ENCODE results near the gene DNAJB8. TPM values are rescaled to one million over a fixed set of nuclear protein-coding genes. Genes with fewer than 3 reads are reported as not detected.
A peak's percentile ranks its signal among the peaks of the same experiment; 100 is the strongest.

DNAJB8 gene
- total and polyA plus RNA-seq, 9 of the 15 experiments (the other 6 are each of a cell fraction or from before 2014, with no cell fraction given): not detected

- TF ChIP-seq IRF2 (CRISPR knock-in tag; IDR thresholded peaks at IDR 0.05) (no peak), SAP30 (IDR thresholded peaks at IDR 0.05; ENCODE audit: borderline replicate concordance, insufficient read depth, low read depth, low read length, poor library complexity, severe bottlenecking) (no peak), JUNB (CRISPR knock-in tag; conservative IDR thresholded peaks at IDR 0.05) (no peak)
These were observed 34.3 kb downstream of the DNAJB8 start (continued) for GRCh38 chr3:128432301-128432970.

- no peak overlapping the region for H3K27ac ChIP-seq (ENCODE audit: extremely low read depth, low read depth, low read length)
- intact Hi-C loops (cut with micrococcal nuclease) (loop anchor here (10.0 kb wide), 2 partner anchors 153 to 257 kb away; no protein-coding TSS in a partner anchor), in situ Hi-C loops (cut with MboI) (no loop called here)
- no peak overlapping the region; the same call in 1 of the 2 replicates for H3K4me2 ChIP-seq (ENCODE audit: insufficient read depth, low read length)
- no peaks in the 10 kb centered on the region for H3K9me1 ChIP-seq (ENCODE audit: control insufficient read depth, insufficient read depth, low read length)
- H4K20me1 ChIP-seq (replicated peaks; ENCODE audit: control insufficient read depth, insufficient read depth, low read length): no peaks in the 10 kb centered on the region
- CTCF ChIA-PET (ENCODE audit: low intra/inter-chr PET ratio): no interaction called here
- H3K9ac ChIP-seq (ENCODE audit: insufficient read depth in 1 of 2, low read depth in 2 of 2, low read length in 2 of 2): 0 out of 4 replicates have a peak overlapping the region, but pooled peaks of 1 of the 2 experiments have one; percentile 36
- WGBS (ENCODE audit: insufficient coverage, low coverage, missing lambda C conversion rate): 68% methylated on average over 3 of the region's 13 CpGs
- H3K36me3 ChIP-seq (ENCODE audit: control insufficient read depth, insufficient read depth, low read length): no peaks in the 10 kb centered on the region
- H3K9me3 ChIP-seq (replicated peaks; ENCODE audit: control insufficient read depth, insufficient read depth, low read depth, low read length): no peaks in the 10 kb centered on the region
- peaks cover 13 to 64% of the 10 kb centered on the region in 2 experiments for H3K4me1 ChIP-seq (replicated peaks in 1 of 2; ENCODE audit: control insufficient read depth in 2 of 2, insufficient read depth in 2 of 2, low read length in 2 of 2)
- no peak overlapping the region for H3K4me3 ChIP-seq
- no peak for FAIRE-seq
- peak overlapping the region; percentile 72 for H2AFZ ChIP-seq (ENCODE audit: low read depth, low read length)
- peak; percentile 93 for TF ChIP-seq ZFP36 (IDR thresholded peaks at IDR 0.05; ENCODE audit: low read depth, low read length, partially characterized antibody)
- peak; percentile 10; the same call in 1 of the 2 replicates for TF ChIP-seq ZBTB7A (IDR thresholded peaks at IDR 0.05; ENCODE audit: borderline replicate concordance, control insufficient read depth, low read depth, low read length)
- TF ChIP-seq BCOR (IDR thresholded peaks at IDR 0.05): no peak; the same call in 1 of the 2 replicates
- TF ChIP-seq ZNF668 (CRISPR knock-in tag; IDR thresholded peaks at IDR 0.05): no peak
- no peak for DNase-seq (ENCODE audit: extremely low read depth in 1 of 4, low spot score in 3 of 4)
- no peaks in the 10 kb centered on the region for H3K79me2 ChIP-seq (ENCODE audit: control insufficient read depth, insufficient read depth, low read length)
- no TSS peak for BruUV-seq (replicated peaks)
- POLR2A ChIA-PET: no interaction called here
- no peak for ATAC-seq
- no peaks in the 10 kb centered on the region for H3K27me3 ChIP-seq (ENCODE audit: control insufficient read depth in 2 of 2, insufficient read depth in 2 of 2, low read length in 2 of 2)
These were observed 34.8 kb downstream of the DNAJB8 start for GRCh38 chr3:128431803-128432300.

Data from K562 (cell line).